Measurements from ENCODE around the gene MMAA.
"Not testable (repeated sequence)": the region's sequence is repeated elsewhere in the genome, so short reads cannot be mapped to it uniquely, and the experiment has no call there.

Gene MMAA

DNA sequence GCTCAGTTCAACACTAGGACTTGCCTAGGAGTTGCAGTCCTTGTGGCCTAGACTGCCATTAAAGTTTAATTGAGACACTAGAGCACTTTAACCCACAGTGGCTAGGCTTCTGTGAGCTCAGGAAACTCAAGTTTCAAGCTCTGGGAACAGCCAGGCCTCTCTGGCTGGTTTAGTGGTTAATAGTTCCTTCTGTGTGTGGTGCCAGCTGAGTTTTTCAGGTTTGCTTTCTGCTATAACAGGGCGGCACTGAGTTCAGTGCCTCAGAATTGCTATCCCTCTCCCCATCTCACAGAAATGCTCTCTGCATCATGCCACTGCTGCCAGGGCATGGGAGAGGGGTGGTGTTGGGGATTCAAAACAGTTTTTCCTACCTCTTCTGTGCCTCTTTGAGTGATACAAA, 15.9 kb downstream of the MMAA start:
- DNase-seq (ENCODE audit: low spot score) = no peak

DNA sequence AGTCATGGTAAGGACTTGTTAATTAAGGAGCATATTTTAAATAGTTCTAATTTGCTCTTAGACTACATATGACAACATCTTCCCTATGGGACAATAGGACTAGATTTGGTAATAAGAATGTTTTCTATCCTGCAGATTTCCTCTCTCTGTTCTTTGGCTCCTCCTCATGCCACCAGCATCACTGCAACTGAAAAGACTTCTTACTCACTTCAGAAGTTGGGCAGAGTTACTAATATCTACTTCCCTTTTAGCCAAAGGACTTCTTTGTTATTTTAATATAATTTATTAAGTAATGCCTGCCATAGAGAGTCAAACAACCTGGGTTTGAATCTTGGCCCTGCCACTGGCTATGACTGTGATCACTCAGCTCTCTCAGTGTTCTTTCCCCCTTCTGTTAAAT, 16.4 kb downstream of the MMAA start:
- no peak for DNase-seq (ENCODE audit: low spot score)

DNA sequence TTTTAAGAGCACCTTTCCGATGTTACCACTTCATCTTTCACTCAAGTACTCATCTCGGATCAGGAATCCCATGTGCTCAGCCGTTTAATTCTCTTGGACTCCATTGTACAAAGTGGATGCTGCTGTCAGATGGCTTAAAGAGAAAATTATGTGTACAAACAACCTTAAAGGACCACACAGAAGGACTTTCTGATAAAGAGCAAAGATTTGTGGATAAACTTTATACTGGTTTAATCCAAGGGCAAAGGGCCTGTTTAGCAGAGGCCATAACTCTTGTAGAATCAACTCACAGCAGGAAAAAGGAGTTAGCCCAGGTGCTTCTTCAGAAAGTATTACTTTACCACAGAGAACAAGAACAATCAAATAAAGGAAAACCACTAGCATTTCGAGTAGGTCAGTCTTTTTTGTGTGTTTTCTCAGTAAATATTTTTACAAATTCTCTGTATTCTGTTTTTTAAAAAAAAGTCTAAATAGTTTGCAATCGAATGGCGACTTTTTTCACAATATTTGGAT, 20.1 kb downstream of the MMAA start:
- DNase-seq (ENCODE audit: low spot score) = no peak

DNA sequence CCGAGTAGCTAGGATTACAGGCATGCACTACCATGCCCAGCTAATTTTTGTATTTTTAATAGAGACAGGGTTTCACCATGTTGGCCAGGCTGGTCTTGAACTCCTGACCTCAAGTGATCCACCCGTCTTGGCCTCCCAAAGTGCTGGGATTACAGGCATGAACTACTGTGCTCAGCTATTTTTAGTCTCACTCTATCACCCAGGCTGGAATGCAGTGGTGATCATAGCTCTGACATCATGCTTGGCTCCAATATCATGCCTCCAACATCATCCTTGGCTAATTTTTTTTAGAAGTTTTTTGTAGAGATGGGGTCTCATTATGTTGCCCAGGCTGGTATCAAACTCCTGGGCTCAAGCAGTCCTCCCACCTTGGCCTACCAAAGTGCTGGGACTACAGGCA, 21.1 kb downstream of the MMAA start:
- DNase-seq (ENCODE audit: low spot score) = not testable (repeated sequence)

DNA sequence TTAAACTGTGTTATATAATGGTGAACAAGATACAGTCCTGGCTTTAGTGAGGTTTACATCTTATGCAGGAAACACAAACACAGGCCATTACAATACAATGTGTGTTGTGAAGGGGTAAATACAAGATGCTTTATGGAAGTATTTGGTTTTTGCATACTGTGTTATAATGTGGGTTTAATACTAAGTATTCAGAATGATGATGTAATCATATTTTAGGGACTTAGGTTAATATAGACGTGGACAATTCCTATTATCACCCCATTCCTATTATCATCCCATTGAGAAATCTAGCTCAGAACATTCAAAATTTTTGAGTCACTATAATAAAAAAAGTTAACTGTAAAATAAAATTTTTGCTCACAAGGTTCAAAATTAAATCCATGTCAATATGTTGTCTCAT, 24.1 kb downstream of the MMAA start:
- DNase-seq (ENCODE audit: low spot score) = no peak

DNA sequence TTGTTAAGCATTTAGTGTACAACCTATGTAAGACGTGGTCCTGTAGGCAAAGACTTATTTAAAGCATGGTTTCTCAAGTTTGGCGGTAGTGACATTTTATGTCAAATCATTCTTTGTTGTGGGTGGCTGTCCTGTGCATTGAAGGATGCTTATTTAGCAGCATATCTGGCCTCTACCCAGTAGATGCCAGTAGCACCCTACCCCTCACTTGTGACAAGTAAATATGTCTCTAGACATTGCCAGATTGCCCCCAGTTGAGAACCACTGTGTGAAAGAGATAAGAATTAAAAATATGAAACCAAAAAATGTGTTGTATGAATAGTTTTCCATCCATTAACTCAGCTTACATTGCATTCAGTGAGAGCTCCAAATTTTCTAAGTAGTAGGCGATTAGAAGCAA, 25.5 kb downstream of the MMAA start:
- no peak for DNase-seq (ENCODE audit: low spot score)

DNA sequence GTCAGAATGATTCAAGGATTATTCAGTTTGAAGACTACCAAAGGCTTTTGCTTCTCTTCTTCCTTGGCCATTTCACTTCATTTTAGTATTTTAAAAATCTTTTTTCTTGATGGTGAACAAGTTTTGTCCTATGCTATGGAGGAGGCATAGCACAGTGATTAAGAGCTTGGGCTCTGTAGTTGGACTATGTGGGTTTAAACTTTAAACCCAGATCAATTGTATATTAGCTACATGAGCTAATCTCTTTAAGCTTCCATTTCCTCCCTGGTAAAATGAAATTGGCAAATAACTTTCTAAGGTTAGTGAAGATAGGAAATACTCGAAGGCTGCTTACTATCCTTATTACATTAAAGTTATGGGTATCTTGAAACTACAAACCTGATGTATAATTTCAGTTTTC, 37.0 kb downstream of the MMAA start:
- no peak for DNase-seq (ENCODE audit: low spot score)

DNA sequence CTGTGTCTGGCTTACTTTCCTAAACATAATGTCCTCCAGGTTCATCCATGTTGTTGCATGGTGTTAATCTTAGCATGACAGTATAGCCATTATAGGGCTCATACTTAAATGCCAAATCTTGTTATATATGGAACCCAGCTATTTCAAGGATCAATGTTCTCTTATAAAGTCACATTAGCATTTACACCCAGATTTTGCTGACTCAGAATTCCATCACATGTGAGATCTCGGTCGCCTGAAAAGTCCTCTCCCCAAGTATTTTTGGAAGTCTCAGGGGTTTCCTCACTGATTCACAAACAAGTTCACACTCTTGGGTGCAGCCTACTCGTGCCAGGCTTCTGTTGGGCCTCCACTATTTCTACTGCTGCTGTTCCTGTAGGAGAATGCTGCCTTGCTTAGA, 40.9 kb downstream of the MMAA start:
- DNase-seq (ENCODE audit: low spot score) = no peak

DNA sequence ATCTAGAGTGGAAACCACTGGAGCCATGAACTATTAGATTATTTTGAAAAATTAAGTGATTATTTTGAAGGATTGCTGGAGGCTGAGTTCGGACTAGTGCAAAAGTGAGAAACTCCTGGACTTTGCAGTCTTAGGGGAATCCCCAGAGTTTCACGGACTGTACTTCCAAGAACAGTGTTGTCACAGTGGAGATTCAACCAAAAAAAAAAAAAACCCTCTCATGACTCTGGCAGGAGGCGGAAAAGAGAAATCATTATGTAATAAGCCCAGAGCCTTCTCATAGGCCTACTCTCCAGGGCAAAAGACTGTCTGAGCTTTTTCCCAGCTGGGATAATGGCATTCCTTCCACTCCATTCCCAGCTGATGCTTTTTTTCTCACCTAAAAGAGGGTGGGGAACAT, 44.0 kb downstream of the MMAA start:
- no peak for DNase-seq (ENCODE audit: low spot score)

DNA sequence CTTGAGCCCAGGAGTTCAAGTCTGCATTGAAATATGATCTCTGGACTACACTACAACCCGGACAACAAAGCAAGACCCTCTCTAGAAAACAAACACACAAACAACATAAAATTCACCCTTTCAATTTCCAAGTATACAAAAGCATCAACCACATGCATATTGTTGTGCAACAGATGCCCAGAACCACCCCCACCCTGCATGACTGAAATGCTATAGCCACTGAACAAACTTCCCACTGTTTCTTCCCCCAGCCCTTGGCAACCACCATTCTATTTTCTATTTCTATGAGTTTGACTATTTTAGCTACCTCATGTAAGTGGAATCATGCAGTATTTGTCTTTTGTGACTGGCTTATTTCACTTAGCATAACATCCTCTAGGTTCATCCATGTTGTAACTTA, 46.6 kb downstream of the MMAA start:
- no peak for DNase-seq (ENCODE audit: low spot score)

DNA sequence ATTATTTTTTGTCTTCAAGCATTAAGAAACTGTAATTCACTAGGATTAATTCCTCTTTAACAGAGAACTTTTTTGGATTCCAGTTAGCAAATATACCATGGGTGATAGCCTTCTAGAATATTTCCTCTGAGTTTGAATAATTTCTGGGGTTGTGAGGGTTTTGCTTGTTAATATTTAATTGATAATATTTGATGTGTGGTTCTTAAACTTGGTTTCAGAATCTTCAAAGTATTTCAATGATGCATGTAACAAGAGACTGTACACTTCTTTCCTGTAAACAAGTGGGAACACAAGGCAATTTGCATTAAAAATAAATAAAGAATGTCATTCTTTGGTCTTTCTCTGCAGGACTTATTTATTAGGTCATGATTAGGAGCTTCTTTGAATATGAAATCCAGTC, 51.2 kb downstream of the MMAA start:
- no peak for DNase-seq (ENCODE audit: low spot score)

DNA sequence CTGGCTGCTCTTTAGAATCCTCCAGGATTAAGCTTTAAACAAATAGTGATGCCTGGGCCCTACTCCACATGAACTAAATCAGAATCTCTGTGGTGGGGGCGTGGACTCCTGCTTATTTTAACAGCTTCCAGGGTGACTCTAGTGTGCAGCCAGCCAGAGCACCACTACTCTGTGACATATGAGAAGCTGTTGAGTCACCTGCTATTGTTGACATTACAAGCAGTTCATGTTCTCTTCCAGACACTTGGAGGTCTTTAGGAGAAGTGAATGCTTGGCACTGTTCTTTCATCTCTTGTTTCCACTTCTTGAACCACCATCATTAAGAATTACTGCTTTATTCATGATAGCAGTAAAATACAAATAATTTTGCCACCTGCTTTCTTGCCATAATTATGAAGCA, 60.3 kb downstream of the MMAA start:
- no peak for DNase-seq (ENCODE audit: low spot score)

DNA sequence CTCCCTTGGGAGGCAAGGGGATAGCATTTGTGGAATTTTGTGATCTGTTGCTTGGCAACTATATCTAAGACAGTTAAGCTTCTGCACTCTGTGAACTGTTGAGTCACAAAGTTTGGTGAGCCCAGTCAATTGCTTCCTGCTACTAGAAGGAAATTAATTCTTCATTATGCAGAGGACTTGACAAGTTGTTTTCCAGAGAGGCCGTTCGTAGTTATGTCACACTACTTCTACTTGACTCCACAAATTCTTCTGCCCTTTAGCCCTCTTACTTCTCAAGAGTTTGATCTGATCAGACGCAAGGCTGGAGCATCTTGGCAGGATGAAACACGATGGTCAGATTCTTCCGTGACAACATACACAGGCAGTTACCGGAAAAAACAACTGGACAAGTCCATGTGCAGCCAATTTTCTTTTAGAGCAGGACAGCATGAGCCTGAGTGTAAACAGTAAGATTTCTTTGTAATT, 60.8 kb downstream of the MMAA start, which contains the start of gene C4orf51:
Gene C4orf51, plus strand, starts transcription at position 156 of the 465 bp plus-strand sequence. Its CDS starts 58 bp downstream, at position 214.
- DNase-seq (ENCODE audit: low spot score) = no peak

DNA sequence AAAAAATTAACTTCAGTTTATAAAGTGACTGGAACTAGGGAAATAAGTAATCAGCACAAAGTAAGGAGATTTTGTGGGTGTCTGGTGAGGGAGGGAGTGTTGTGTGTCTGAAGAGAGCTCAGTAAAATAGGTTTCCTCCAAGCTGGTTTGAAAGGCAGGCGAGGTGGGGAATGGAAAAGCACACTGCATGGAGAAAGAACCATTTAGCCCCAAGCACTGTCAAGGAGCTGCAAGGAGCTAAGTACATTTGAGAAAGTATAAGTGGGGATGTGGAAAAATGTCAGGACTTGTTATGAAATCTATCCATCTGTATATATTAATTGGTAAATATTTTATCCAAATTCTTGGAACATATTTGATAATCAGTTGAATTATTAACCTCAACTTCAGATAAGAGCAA, 61.7 kb downstream of the MMAA start:
- DNase-seq (ENCODE audit: low spot score) = no peak

DNA sequence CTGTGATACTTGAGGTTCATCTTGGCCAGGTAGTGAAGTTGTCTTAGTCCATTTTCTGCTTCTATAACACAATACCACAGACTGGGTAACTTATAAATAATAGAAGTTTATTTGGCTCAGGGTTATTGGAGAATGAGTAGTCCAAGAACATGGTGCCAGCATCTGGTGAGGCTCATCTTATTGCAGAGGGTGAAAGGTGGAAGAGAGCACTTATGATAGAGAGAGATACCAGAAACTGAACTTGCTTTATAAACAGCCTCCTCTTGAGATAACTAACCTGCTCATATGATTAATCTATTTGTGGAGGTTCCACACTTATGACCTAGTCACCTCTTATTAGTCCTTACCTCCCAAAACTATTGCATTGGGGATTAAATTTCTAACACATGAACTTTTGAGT, 62.3 kb downstream of the MMAA start:
- DNase-seq (ENCODE audit: low spot score) = no peak

DNA sequence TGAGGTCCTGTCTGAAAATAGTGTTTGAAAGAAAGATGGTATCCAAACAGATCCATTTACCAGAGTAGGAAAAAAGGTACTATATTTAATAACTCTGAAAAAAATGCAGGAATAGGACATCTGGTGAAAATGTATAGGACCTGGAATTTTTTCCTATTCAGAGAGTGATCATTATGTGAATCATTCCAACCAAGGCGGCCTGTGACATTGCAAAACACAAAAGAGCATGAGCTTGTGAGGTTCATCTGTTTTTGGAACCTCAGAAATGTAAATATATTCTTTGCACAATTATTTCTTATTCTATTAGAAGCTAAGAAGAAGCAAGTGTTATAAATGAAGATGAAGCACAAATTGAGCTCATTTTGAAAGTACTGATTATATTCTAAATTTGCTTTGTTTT, 62.8 kb downstream of the MMAA start:
- DNase-seq (ENCODE audit: low spot score) = no peak

DNA sequence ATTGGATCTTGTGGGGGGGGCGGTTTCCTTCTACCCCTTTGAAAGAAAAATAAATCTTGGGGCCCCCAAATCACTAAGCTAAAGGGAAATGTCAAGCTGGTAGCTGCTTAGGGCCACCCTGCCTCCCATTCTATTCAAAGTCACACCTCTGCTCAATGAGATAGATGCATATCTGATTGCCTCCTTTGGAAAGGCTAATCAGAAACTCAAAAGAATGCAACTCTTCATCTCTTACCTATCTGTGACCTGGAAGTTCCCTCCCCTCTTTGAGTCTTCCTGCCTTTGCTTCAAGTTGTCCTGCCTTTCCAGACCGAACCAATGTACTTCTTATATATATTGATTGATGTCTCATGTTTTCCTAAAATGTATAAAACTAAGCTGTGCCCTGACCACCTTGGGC, 67.8 kb downstream of the MMAA start:
- no peak for DNase-seq (ENCODE audit: low spot score)

DNA sequence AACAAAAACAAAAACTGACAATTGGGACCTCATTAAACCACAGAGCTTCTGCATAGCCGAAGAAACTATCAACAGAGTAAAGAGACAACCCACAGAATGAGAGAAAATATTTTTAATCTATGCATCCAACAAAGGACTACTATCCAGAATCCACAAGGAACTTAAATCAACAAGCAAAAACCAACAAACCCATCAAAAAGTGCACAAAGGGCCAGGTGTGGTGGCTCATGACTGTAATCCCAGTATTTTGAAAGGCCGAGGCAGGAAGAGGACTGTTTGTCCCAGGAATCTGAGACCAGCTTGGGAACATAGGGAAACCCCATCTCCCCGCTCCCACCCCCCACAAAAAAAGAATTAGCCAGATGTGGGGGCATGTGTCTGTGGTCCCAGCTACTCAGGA, 71.4 kb downstream of the MMAA start:
- no peak for DNase-seq (ENCODE audit: low spot score)

DNA sequence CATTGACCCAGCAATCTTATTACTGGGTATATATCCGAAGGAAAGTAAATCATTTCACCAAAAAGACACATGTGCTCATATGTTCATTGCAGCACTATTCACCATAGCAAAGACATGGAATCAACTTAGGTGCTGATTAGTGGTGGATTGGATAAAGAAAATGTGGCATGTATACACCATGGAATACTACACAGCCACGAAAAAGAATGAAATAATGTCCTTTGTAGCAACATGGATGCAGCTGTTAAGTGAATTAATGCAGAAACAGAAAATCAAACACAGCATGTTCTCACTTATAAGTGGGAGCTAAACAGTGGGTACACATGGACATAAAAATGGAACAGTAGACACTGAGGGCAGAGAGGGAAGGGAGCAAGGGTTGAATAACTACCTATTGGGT, 72.2 kb downstream of the MMAA start:
- DNase-seq (ENCODE audit: low spot score) = not testable (repeated sequence)

DNA sequence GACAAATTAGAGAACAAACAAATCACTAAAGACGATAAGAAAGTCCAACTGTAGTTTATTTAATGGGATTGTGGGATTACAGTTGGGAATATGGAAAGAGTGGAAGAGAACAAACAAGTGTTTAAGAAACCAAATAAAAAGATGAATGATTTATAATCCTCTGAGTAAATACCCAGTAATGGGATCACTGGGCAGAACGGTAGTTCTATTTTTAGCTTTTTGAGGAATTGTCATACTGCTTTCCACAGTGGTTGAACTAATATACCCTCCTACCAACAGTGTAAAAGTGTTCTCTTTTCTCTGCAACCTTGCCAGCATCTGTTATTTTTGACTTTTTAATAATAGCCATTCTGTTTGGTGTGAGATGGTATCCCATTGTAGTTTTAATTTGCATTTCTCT, 75.7 kb downstream of the MMAA start:
- no peak for DNase-seq (ENCODE audit: low spot score)

DNA sequence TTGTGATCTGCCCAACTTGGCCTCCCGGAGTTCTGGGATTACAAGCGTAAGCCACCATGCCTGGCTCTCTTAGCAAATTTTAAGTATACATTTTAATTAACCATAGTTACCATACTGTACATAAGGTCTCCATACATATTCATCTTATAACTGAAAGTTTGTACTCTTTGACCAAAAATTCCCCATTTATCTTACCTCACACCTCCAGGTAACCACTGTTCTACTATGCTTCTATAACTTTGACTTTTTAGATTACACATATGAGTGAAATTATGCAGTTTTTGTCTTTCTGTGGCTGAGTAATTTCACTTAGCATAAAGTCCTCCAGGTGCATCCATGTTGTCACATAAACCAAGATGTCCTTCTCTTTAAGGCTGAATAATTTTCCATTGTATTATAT, 78.1 kb downstream of the MMAA start:
- no peak for DNase-seq (ENCODE audit: low spot score)

DNA sequence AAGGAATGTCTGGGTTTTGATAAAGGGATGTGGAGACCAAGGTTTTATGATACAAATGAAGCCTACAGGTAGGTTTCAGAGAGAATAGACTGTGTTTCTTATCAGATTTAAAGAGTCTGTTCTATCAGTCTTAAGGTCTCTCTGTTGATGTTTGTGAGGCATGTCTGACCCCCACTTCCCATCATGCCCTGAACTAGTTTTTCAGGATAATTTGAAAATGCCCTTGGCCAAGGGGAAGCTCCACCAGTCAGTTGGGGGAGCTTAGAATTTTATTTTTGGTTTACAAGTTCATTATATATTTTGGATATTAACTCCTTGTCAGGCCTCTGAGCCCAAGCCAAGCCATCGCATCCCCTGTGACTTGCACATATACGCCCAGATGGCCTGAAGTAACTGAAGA, 79.3 kb downstream of the MMAA start:
- DNase-seq (ENCODE audit: low spot score) = no peak

DNA sequence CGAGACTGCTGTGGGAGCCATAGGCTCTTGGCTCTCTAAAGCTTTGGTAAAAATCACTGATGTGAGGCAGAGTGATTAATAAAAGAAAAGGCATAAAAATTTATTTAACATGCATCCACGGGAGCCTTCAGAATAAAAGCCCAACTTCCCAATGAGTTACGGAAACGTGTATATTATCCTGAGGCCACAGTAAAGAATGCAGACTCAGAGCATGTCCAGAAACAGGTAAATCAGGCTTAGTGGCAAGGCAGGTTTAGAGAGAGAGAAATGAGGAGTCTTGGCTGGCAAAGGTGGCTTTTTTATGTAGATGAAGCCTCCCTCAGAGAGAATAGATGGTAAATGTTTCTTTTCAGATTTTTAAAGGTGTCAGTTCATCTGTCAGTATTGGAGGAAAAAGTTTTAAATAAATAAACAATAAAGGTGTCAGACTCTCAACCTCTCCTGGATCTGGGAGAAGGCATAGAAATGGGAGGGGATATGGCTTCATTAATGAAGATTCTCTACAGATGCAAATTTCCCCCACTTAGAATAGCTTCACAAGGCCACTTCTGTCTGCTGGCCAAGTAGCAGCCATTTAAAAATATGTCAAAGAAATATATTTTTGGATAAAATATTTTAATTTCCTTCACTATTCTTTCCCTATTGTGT, 84.8 kb downstream of the MMAA start:
- DNase-seq (ENCODE audit: low spot score) = no peak

DNA sequence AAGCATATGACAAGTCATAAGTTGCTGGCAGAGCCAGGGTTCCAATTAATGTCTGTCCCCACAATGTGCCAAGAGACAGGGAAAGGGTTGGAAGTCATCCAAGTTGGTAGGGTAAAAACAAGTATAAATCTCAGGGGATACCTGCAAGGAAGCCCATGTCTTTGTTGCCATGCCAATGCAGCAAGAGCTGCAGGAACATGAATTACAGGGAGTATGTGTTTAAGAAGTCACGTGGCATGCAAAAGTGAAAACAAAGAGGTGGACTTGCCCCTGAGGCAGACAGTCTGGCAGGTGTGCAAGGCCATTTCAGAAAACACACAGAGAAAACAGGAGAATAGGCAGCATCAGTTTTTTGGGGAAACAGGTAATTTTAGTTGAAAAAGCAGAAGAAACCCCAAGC, 90.2 kb downstream of the MMAA start:
- no peak for DNase-seq (ENCODE audit: low spot score)

Data from SK-N-DZ (cell line).